Measurements from ENCODE around the gene SDK1.

Gene SDK1

GRCh38 chr7:3973264-3973663 lies 672.2 kb downstream of the SDK1 start:
- Histone ChIP-seq H3K9me3 (ENCODE audit: severe bottlenecking) (peaks cover 2% of the 10 kb centered on the region), H3K27ac (ENCODE audit: poor library complexity, severe bottlenecking) (no peak overlapping the region), H3K4me3 (ENCODE audit: severe bottlenecking) (no peak overlapping the region), H3K36me3 (ENCODE audit: low read depth) (no peaks in the 10 kb centered on the region), H3K4me1 (ENCODE audit: insufficient read depth, poor library complexity, severe bottlenecking) (no peaks in the 10 kb centered on the region), H3K27me3 (ENCODE audit: insufficient read depth, poor library complexity, severe bottlenecking) (no peaks in the 10 kb centered on the region)
- no peak for DNase-seq (ENCODE audit: low spot score)
- ATAC-seq (ENCODE audit: low read depth): no peak
- TF ChIP-seq CTCF (IDR thresholded peaks at IDR 0.05; ENCODE audit: poor library complexity, severe bottlenecking): no peak

- no peak for TF ChIP-seq CTCF (IDR thresholded peaks at IDR 0.05; ENCODE audit: poor library complexity, severe bottlenecking)
- no peaks in the 10 kb centered on the region for H3K36me3 ChIP-seq (ENCODE audit: low read depth)
- no peak overlapping the region for H3K27ac ChIP-seq (ENCODE audit: poor library complexity, severe bottlenecking)
- H3K4me1 ChIP-seq (ENCODE audit: insufficient read depth, poor library complexity, severe bottlenecking): no peaks in the 10 kb centered on the region
- ATAC-seq (ENCODE audit: low read depth): no peak
- peaks cover 2% of the 10 kb centered on the region for H3K9me3 ChIP-seq (ENCODE audit: severe bottlenecking)
- no peak overlapping the region for H3K4me3 ChIP-seq (ENCODE audit: severe bottlenecking)
- no peak for DNase-seq (ENCODE audit: low spot score)
- no peaks in the 10 kb centered on the region for H3K27me3 ChIP-seq (ENCODE audit: insufficient read depth, poor library complexity, severe bottlenecking)
Measured at GRCh38 chr7:3974329-3974728, 673.3 kb downstream of the SDK1 start.

GRCh38 chr7:3975371-3975770 lies 674.3 kb downstream of the SDK1 start:
- no peak for ATAC-seq (ENCODE audit: low read depth)

GRCh38 chr7:3977391-3977790 lies 676.3 kb downstream of the SDK1 start:
- H3K4me1 ChIP-seq (ENCODE audit: insufficient read depth, poor library complexity, severe bottlenecking): no peaks in the 10 kb centered on the region
- H3K27ac ChIP-seq (ENCODE audit: poor library complexity, severe bottlenecking): no peak overlapping the region
- no peak overlapping the region for H3K4me3 ChIP-seq (ENCODE audit: severe bottlenecking)
- no peak for TF ChIP-seq CTCF (IDR thresholded peaks at IDR 0.05; ENCODE audit: poor library complexity, severe bottlenecking)
- ATAC-seq (ENCODE audit: low read depth): no peak
- no peak for DNase-seq (ENCODE audit: low spot score)
- peaks cover 2% of the 10 kb centered on the region for H3K9me3 ChIP-seq (ENCODE audit: severe bottlenecking)
- H3K36me3 ChIP-seq (ENCODE audit: low read depth): no peaks in the 10 kb centered on the region
- H3K27me3 ChIP-seq (ENCODE audit: insufficient read depth, poor library complexity, severe bottlenecking): no peaks in the 10 kb centered on the region

More at GRCh38 chr7:3975371-3975770, 674.3 kb downstream of the SDK1 start:
- TF ChIP-seq CTCF (IDR thresholded peaks at IDR 0.05; ENCODE audit: poor library complexity, severe bottlenecking): no peak
- Histone ChIP-seq H3K4me3 (ENCODE audit: severe bottlenecking) (no peak overlapping the region), H3K36me3 (ENCODE audit: low read depth) (no peaks in the 10 kb centered on the region), H3K9me3 (ENCODE audit: severe bottlenecking) (peaks cover 2% of the 10 kb centered on the region), H3K27me3 (ENCODE audit: insufficient read depth, poor library complexity, severe bottlenecking) (no peaks in the 10 kb centered on the region), H3K27ac (ENCODE audit: poor library complexity, severe bottlenecking) (no peak overlapping the region), H3K4me1 (ENCODE audit: insufficient read depth, poor library complexity, severe bottlenecking) (no peaks in the 10 kb centered on the region)
- no peak for DNase-seq (ENCODE audit: low spot score)

- Histone ChIP-seq H3K4me3 (ENCODE audit: severe bottlenecking) (no peak overlapping the region), H3K27ac (ENCODE audit: poor library complexity, severe bottlenecking) (no peak overlapping the region), H3K4me1 (ENCODE audit: insufficient read depth, poor library complexity, severe bottlenecking) (no peaks in the 10 kb centered on the region), H3K36me3 (ENCODE audit: low read depth) (no peaks in the 10 kb centered on the region), H3K9me3 (ENCODE audit: severe bottlenecking) (peaks cover 2% of the 10 kb centered on the region), H3K27me3 (ENCODE audit: insufficient read depth, poor library complexity, severe bottlenecking) (no peaks in the 10 kb centered on the region)
- DNase-seq (ENCODE audit: low spot score) (no peak), ATAC-seq (ENCODE audit: low read depth) (no peak)
- no peak for TF ChIP-seq CTCF (IDR thresholded peaks at IDR 0.05; ENCODE audit: poor library complexity, severe bottlenecking)
Measured at GRCh38 chr7:3978839-3979238, 677.8 kb downstream of the SDK1 start.

All from RWPE2 (cell line).